SK-N-SH (cell line): ENCODE results near the gene ZFP62. TPM values are rescaled to one million over a fixed set of nuclear protein-coding genes. Genes with fewer than 3 reads are reported as not detected.
A peak's percentile ranks its signal among the peaks of the same experiment; 100 is the strongest.

Experiments used
- CTCF ChIA-PET: fragments of 300-600, 350-600 bp; formaldehyde crosslinking; extraction: SDS; loops from one replicate; lab custom pipeline; 2021; lab: Yijun Ruan, JAX
- POLR2A ChIA-PET: fragments of 350-600 bp; sonication (Branson Sonifier 250); formaldehyde crosslinking; extraction: SDS; loops from one replicate; lab custom pipeline; 2020; ENCODE audit warnings: antibody characterized with exemption, inconsistent platforms; lab: Yijun Ruan, JAX
- DNase-seq: peaks from one replicate; pipeline ENCODE4 v3.0.0; 2012
- H2AFZ ChIP-seq: fragments of 200-600 bp; sonication (generic); 2 replicates; pipeline ENCODE4 v1.8.1; 2016; ENCODE audit warnings: antibody characterized with exemption, mild to moderate bottlenecking, low read depth
- H3F3A ChIP-seq: fragments of 200-600 bp; sonication (generic); replicated peaks from 2 replicates; pipeline ENCODE3; 2016; ENCODE audit warnings: antibody characterized with exemption, mild to moderate bottlenecking; ENCODE audit not compliant: insufficient read depth
- H3K27ac ChIP-seq, 2 experiments: fragments of 200-500 bp in 1 of 2; fragments of 200-600 bp in 1 of 2; sonication (Bioruptor generic) in 1 of 2; sonication (generic), shearing (Covaris generic) in 1 of 2; 2 replicates each; pipeline versions ENCODE4 v1.5.1 to v1.6.1; 2014 to 2016; ENCODE audit warnings: low read depth in 2 of 2, inconsistent platforms in 1 of 2, low read length in 1 of 2, mild to moderate bottlenecking in 1 of 2, mixed read lengths in 1 of 2
- H3K27me3 ChIP-seq: fragments of 200-600 bp; sonication (generic), shearing (Covaris generic); 2 replicates; pipeline ENCODE4 v1.6.1; 2016; ENCODE audit warnings: mixed run types; ENCODE audit not compliant: insufficient read depth
- H3K36me3 ChIP-seq, 2 experiments: fragments of 200-500 bp in 1 of 2; fragments of 200-600 bp in 1 of 2; sonication (Bioruptor generic) in 1 of 2; sonication (generic) in 1 of 2; replicated peaks in 1 of 2; 2 replicates each; pipeline versions ENCODE3 to v1.5.1; 2014 to 2016; ENCODE audit warnings: low read length in 1 of 2, mild to moderate bottlenecking in 1 of 2; ENCODE audit not compliant: insufficient read depth in 2 of 2, control insufficient read depth in 1 of 2
- H3K4me1 ChIP-seq, 2 experiments: fragments of 200-500 bp in 1 of 2; fragments of 200-600 bp in 1 of 2; sonication (Bioruptor generic) in 1 of 2; sonication (generic), shearing (Covaris generic) in 1 of 2; 2 replicates each; pipeline versions ENCODE4 v1.5.1 to v1.6.1; 2014 to 2016; ENCODE audit warnings: low read depth in 1 of 2, low read length in 1 of 2, mixed run types in 1 of 2; ENCODE audit not compliant: insufficient read depth in 2 of 2, control insufficient read depth in 1 of 2
- H3K4me2 ChIP-seq: fragments of 200-600 bp; sonication (generic), shearing (Covaris generic); 2 replicates; pipeline ENCODE4 v1.6.1; 2017; ENCODE audit warnings: mixed run types
- H3K4me3 ChIP-seq, 2 experiments: fragments of 200-500 bp in 1 of 2; fragments of 200-600 bp in 1 of 2; sonication (Bioruptor generic) in 1 of 2; sonication (generic), shearing (Covaris generic) in 1 of 2; 2 replicates each; pipeline versions ENCODE4 v1.5.1 to v1.8.1; 2014 to 2016; ENCODE audit warnings: low read depth in 2 of 2, inconsistent platforms in 1 of 2, low read length in 1 of 2, mild to moderate bottlenecking in 1 of 2, mixed read lengths in 1 of 2, moderate library complexity in 1 of 2
- H3K79me2 ChIP-seq: fragments of 200-600 bp; sonication (generic); 2 replicates; pipeline ENCODE4 v1.8.1; 2017; ENCODE audit warnings: mild to moderate bottlenecking; ENCODE audit not compliant: insufficient read depth
- H3K9ac ChIP-seq: fragments of 200-600 bp; sonication (generic); 2 replicates; pipeline ENCODE4 v1.6.1; 2017; ENCODE audit warnings: mixed run types
- H3K9me2 ChIP-seq: fragments of 200-600 bp; sonication (generic); 2 replicates; pipeline ENCODE4 v1.6.1; 2017; ENCODE audit warnings: mixed run types
- H3K9me3 ChIP-seq: fragments of 200-600 bp; sonication (generic); 2 replicates; pipeline ENCODE4 v1.6.1; 2017; ENCODE audit warnings: mixed run types, mild to moderate bottlenecking, moderate library complexity
- H4K20me1 ChIP-seq: fragments of 200-600 bp; sonication (generic); 2 replicates; pipeline ENCODE4 v1.6.1; 2017; ENCODE audit warnings: mild to moderate bottlenecking, mixed run types; ENCODE audit not compliant: insufficient read depth
- EP300 ChIP-seq, 2 experiments: IDR thresholded peaks; 2 replicates each; pipeline versions ENCODE4 v1.4.0 to v1.6.1; 2012; ENCODE audit warnings: borderline replicate concordance in 1 of 2, low read depth in 1 of 2, low read length in 1 of 2
- EZH2phosphoT487 ChIP-seq: fragments of 200-600 bp; sonication (generic); IDR thresholded peaks from 2 replicates; pipeline ENCODE4 v1.6.1; 2017; ENCODE audit warnings: low read depth, mixed run types, mild to moderate bottlenecking, antibody characterized with exemption, moderate library complexity, borderline replicate concordance
- FOSL2 ChIP-seq: IDR thresholded peaks from 2 replicates; pipeline ENCODE4 v1.4.0; 2012; ENCODE audit warnings: low read depth, mild to moderate bottlenecking, moderate library complexity, borderline replicate concordance
- FOXJ3 ChIP-seq: sonication (generic); formaldehyde crosslinking; IDR thresholded peaks from 2 replicates; pipeline ENCODE4 v1.5.1; 2020; ENCODE audit warnings: mild to moderate bottlenecking, missing genetic modification reagents
- GABPA ChIP-seq: IDR thresholded peaks from 2 replicates; pipeline ENCODE4 v1.4.0; 2012; ENCODE audit warnings: low read depth, mild to moderate bottlenecking
- NFIC ChIP-seq: IDR thresholded peaks from 2 replicates; pipeline ENCODE4 v1.4.0; 2012; ENCODE audit warnings: borderline replicate concordance
- NRF1 ChIP-seq: IDR thresholded peaks from 2 replicates; pipeline ENCODE4 v1.6.1; 2012; ENCODE audit warnings: low read depth, mild to moderate bottlenecking, low read length
- RXRA ChIP-seq: IDR thresholded peaks from 2 replicates; pipeline ENCODE4 v1.4.0; 2012; ENCODE audit warnings: low read depth, mild to moderate bottlenecking, borderline replicate concordance
- TCF12 ChIP-seq: IDR thresholded peaks from 2 replicates; pipeline ENCODE4 v1.4.0; 2012
- YY1 ChIP-seq: IDR thresholded peaks from 2 replicates; pipeline ENCODE4 v1.4.0; 2012; ENCODE audit warnings: low read depth, mild to moderate bottlenecking
- WGBS: methylation state at CpG from one replicate; pipeline ENCODE4 v1.1.6; 2017; ENCODE audit warnings: low lambda C conversion rate; 5-methylcytosine and 5-hydroxymethylcytosine counted together
- polyA plus RNA-seq, 3 experiments: library from polyadenylated mRNA; depleted of rRNA; stranded (reverse); fragments of >200 nt; gene quantifications; 2 replicates each; pipeline ENCODE4 v1.2.3, GENCODE V29; 2012
- TF ChIP-seq, protein P1 (sequence below): fragments of 150-350 bp; IDR thresholded peaks from 2 replicates; pipeline ENCODE4 v1.6.1; 2017; ENCODE audit warnings: antibody characterized with exemption, low read length, low read depth, borderline replicate concordance
- TF ChIP-seq, protein P2 (sequence below): fragments of 150-350 bp; IDR thresholded peaks from 2 replicates; pipeline ENCODE4 v1.6.1; 2016; ENCODE audit warnings: mild to moderate bottlenecking, low read depth, low read length
- TF ChIP-seq, protein P3 (sequence below): IDR thresholded peaks from 2 replicates; pipeline ENCODE4; 2012
- TF ChIP-seq, protein P4 (sequence below): IDR thresholded peaks from 2 replicates; pipeline ENCODE4 v1.4.0; 2012; ENCODE audit warnings: low read depth, borderline replicate concordance
- TF ChIP-seq, protein P5 (sequence below): IDR thresholded peaks from 2 replicates; pipeline ENCODE4 v1.4.0; 2012; ENCODE audit warnings: low read depth, borderline replicate concordance
- TF ChIP-seq, protein P6 (sequence below): IDR thresholded peaks from 2 replicates; pipeline ENCODE4 v1.4.0; 2012; ENCODE audit warnings: low read depth

The ZFP62 gene
- polyA plus RNA-seq, 1 of the 3 experiments (the other 2 are of a cell fraction), result 6.0 TPM

DNA sequence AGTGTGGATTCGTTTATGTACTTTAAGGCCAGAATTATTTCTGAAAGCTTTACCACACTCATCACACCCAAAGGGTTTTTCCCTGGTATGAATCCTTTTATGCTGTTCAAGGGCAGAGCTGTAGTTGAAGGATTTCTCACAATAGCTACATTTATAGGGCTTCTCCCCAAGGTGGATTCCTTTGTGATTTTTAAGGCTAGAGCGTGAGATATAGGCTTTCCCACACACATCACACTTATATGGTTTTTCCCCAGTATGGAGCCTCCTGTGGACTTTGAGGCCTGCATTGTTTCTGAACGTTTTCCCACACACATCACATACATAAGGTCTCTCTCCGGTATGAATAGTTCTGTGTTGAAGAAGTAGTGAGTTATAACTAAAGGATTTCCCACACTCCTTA lies 11.2 kb downstream of the ZFP62 start:
- ChIA-PET CTCF (interaction anchor here (0.9 to 1.0 kb wide), 2 partner anchors 19 to 77 kb away, joined by 3 to 5 read pairs; no protein-coding TSS in a partner anchor), POLR2A (no interaction called here)
- Histone ChIP-seq H3K9ac (no peak overlapping the region), H3K9me2 (no peaks in the 10 kb centered on the region), H3K79me2 (peaks cover 20% of the 10 kb centered on the region)
- TF ChIP-seq, protein P1, sequence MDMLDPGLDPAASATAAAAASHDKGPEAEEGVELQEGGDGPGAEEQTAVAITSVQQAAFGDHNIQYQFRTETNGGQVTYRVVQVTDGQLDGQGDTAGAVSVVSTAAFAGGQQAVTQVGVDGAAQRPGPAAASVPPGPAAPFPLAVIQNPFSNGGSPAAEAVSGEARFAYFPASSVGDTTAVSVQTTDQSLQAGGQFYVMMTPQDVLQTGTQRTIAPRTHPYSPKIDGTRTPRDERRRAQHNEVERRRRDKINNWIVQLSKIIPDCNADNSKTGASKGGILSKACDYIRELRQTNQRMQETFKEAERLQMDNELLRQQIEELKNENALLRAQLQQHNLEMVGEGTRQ, result no peak
- TF ChIP-seq, protein P2, sequence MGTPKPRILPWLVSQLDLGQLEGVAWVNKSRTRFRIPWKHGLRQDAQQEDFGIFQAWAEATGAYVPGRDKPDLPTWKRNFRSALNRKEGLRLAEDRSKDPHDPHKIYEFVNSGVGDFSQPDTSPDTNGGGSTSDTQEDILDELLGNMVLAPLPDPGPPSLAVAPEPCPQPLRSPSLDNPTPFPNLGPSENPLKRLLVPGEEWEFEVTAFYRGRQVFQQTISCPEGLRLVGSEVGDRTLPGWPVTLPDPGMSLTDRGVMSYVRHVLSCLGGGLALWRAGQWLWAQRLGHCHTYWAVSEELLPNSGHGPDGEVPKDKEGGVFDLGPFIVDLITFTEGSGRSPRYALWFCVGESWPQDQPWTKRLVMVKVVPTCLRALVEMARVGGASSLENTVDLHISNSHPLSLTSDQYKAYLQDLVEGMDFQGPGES, result no peak
- TF ChIP-seq, protein P3, sequence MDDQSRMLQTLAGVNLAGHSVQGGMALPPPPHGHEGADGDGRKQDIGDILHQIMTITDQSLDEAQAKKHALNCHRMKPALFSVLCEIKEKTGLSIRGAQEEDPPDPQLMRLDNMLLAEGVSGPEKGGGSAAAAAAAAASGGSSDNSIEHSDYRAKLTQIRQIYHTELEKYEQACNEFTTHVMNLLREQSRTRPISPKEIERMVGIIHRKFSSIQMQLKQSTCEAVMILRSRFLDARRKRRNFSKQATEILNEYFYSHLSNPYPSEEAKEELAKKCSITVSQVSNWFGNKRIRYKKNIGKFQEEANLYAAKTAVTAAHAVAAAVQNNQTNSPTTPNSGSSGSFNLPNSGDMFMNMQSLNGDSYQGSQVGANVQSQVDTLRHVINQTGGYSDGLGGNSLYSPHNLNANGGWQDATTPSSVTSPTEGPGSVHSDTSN, result no peak
- TF ChIP-seq NRF1 (no peak), RXRA (no peak), GABPA (no peak), NFIC (no peak), EP300 (IDR thresholded peaks at IDR 0.05; ENCODE audit: borderline replicate concordance in 1 of 2, low read depth in 1 of 2, low read length in 1 of 2) (no peak), EZH2phosphoT487 (no peak), TCF12 (no peak), YY1 (no peak), FOXJ3 (no peak), FOSL2 (no peak)
- TF ChIP-seq, protein P4, sequence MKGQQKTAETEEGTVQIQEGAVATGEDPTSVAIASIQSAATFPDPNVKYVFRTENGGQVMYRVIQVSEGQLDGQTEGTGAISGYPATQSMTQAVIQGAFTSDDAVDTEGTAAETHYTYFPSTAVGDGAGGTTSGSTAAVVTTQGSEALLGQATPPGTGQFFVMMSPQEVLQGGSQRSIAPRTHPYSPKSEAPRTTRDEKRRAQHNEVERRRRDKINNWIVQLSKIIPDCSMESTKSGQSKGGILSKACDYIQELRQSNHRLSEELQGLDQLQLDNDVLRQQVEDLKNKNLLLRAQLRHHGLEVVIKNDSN, result no peak
- TF ChIP-seq, protein P5, sequence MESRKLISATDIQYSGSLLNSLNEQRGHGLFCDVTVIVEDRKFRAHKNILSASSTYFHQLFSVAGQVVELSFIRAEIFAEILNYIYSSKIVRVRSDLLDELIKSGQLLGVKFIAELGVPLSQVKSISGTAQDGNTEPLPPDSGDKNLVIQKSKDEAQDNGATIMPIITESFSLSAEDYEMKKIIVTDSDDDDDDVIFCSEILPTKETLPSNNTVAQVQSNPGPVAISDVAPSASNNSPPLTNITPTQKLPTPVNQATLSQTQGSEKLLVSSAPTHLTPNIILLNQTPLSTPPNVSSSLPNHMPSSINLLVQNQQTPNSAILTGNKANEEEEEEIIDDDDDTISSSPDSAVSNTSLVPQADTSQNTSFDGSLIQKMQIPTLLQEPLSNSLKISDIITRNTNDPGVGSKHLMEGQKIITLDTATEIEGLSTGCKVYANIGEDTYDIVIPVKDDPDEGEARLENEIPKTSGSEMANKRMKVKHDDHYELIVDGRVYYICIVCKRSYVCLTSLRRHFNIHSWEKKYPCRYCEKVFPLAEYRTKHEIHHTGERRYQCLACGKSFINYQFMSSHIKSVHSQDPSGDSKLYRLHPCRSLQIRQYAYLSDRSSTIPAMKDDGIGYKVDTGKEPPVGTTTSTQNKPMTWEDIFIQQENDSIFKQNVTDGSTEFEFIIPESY, result no peak
- TF ChIP-seq, protein P6, sequence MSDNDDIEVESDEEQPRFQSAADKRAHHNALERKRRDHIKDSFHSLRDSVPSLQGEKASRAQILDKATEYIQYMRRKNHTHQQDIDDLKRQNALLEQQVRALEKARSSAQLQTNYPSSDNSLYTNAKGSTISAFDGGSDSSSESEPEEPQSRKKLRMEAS, result no peak
- TF ChIP-seq, all 33 proteins: peak for 0
- Histone ChIP-seq H4K20me1 (no peaks in the 10 kb centered on the region), H3K9me3 (peaks cover 13% of the 10 kb centered on the region; the same call in 1 of the 2 replicates), H3K27me3 (no peaks in the 10 kb centered on the region), H3K4me1 (no peaks in the 10 kb centered on the region), H3K27ac (no peak overlapping the region), H3K4me2 (no peak overlapping the region), H3F3A (no peaks in the 10 kb centered on the region), H3K4me3 (peak overlapping the region in 1 of 2 experiments; percentile 9; a peak in 1 of 4 replicates), H2AFZ (no peak overlapping the region), H3K36me3 (peaks cover 51 to 53% of the 10 kb centered on the region in 2 experiments)
- 88% methylated on average over 4 of the region's 4 CpGs for WGBS
- DNase-seq, result no peak
